ENCODE data around the gene CLCA4.
"Not testable (repeated sequence)": the region's sequence is repeated elsewhere in the genome, so short reads cannot be mapped to it uniquely, and the experiment has no call there.

Gene CLCA4

GRCh38 chr1:86557739-86558138 is 10.9 kb downstream of the CLCA4 start:
- no peak overlapping the region for H3K4me3 Mint-ChIP-seq
- no peaks in the 10 kb centered on the region for H3K27me3 Mint-ChIP-seq (ENCODE audit: low read depth)
- H3K36me3 Mint-ChIP-seq (ENCODE audit: low read depth) = no peaks in the 10 kb centered on the region
- H3K4me1 Mint-ChIP-seq (ENCODE audit: low read depth) = no peaks in the 10 kb centered on the region
- H3K9me3 Mint-ChIP-seq = peaks cover 29% of the 10 kb centered on the region
- no peak overlapping the region for H3K27ac Mint-ChIP-seq

DNA sequence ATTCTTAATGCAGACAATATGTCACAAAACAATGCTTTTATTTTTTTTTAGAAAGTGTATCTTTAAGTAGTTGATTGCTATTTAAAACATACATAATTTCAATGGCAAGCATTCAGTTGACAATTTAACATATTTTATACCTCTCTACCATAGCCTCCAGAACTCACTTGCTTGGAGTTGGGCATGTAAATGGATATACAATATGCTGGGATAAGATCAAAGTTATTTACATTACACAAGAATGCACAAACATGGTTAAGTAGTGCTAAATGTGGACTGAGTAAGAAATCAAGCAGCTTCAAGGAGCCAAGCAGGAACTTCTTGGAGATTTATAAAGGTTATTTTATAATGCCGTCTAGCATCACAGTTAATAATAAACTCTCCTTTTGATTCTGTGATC is 17.0 kb downstream of the CLCA4 start:
- Mint-ChIP-seq H3K4me1 (ENCODE audit: low read depth) (no peaks in the 10 kb centered on the region), H3K27ac (no peak overlapping the region)

DNA sequence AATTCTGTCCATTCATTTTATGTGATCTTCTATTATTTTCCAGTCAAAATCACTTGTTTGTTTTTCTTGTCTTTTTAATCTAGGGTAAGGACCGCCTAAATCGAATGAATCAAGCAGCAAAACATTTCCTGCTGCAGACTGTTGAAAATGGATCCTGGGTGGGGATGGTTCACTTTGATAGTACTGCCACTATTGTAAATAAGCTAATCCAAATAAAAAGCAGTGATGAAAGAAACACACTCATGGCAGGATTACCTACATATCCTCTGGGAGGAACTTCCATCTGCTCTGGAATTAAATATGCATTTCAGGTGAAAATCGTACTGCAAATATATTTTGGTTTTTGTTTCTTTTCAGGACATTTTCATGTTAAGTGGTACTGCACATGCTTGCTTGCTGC is 20.5 kb downstream of the CLCA4 start:
- Mint-ChIP-seq H3K9me3 (no peaks in the 10 kb centered on the region), H3K4me1 (ENCODE audit: low read depth) (no peaks in the 10 kb centered on the region), H3K36me3 (ENCODE audit: low read depth) (no peaks in the 10 kb centered on the region), H3K27ac (no peak overlapping the region), H3K4me3 (no peak overlapping the region), H3K27me3 (ENCODE audit: low read depth) (no peaks in the 10 kb centered on the region)

More for the DNA sequence above, 17.0 kb downstream of the CLCA4 start:
- Mint-ChIP-seq H3K27me3 (ENCODE audit: low read depth) (no peaks in the 10 kb centered on the region), H3K36me3 (ENCODE audit: low read depth) (no peaks in the 10 kb centered on the region), H3K4me3 (no peak overlapping the region), H3K9me3 (peaks cover 6% of the 10 kb centered on the region)

DNA sequence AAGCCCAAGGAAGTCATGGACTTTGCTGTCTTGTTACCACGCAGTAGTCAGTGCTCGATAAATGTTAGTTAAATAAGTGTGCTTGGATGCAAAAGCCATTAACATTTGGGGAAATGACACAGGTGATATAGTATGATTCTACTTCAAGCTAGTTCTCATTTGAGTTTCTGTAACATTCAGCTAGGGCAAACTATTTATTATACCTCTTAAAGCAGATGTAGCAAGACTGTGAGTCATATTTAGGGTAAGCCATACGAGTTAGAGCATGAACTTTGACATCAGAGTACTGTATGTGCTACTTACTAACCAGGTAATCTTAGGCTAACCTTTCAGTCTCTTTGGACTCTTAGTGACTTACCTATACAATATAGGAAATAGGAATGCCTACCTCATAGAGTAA is 21.0 kb downstream of the CLCA4 start:
- H3K4me1 Mint-ChIP-seq (ENCODE audit: low read depth) = no peaks in the 10 kb centered on the region
- no peak overlapping the region for H3K27ac Mint-ChIP-seq
- H3K4me3 Mint-ChIP-seq = no peak overlapping the region
- H3K9me3 Mint-ChIP-seq = no peaks in the 10 kb centered on the region
- no peaks in the 10 kb centered on the region for H3K27me3 Mint-ChIP-seq (ENCODE audit: low read depth)
- H3K36me3 Mint-ChIP-seq (ENCODE audit: low read depth) = no peaks in the 10 kb centered on the region

DNA sequence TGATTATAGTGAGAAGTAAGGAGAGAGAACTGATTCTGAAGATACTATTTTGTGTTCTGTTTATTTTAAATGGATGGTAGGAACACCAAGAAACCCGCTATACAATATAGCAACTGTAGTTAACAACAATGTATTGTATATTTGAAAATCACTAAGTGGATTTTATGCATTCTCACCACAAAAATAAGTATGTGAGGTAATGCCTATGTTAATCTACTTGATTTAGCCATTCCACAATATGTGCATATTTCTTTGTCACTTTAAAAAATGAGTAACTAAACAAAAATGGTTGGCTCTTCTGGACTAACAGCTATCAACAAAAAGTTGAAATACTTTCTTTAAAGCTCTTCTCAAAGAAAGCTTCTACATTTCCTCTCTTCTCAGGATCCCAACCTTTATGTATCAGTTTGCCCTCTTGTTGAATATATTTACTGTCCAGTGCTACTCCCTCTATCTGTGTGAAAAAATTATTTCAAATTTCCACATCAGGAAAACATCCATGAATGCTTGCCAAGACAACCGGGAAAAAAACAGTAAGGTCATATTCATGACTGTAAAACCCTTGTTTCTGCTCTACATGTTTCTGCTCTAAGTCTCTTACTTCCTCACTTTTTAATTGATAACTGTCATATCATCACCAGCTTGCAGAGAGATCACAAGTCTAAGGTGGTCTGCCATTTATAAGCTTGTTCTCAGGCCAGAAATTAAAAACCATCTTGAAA is 27.0 kb downstream of the CLCA4 start:
- peaks cover 10% of the 10 kb centered on the region for H3K27me3 Mint-ChIP-seq (ENCODE audit: low read depth)
- H3K36me3 Mint-ChIP-seq (ENCODE audit: low read depth) = no peaks in the 10 kb centered on the region
- H3K4me3 Mint-ChIP-seq = no peak overlapping the region
- no peaks in the 10 kb centered on the region for H3K4me1 Mint-ChIP-seq (ENCODE audit: low read depth)
- no peaks in the 10 kb centered on the region for H3K9me3 Mint-ChIP-seq
- no peak overlapping the region for H3K27ac Mint-ChIP-seq

- H3K36me3 Mint-ChIP-seq (ENCODE audit: low read depth) = no peaks in the 10 kb centered on the region
- no peak overlapping the region for H3K27ac Mint-ChIP-seq
- no peaks in the 10 kb centered on the region for H3K27me3 Mint-ChIP-seq (ENCODE audit: low read depth)
- H3K4me3 Mint-ChIP-seq = no peak overlapping the region
- no peaks in the 10 kb centered on the region for H3K9me3 Mint-ChIP-seq
- no peaks in the 10 kb centered on the region for H3K4me1 Mint-ChIP-seq (ENCODE audit: low read depth)
These were observed 34.4 kb downstream of the CLCA4 start for GRCh38 chr1:86581231-86581630.

DNA sequence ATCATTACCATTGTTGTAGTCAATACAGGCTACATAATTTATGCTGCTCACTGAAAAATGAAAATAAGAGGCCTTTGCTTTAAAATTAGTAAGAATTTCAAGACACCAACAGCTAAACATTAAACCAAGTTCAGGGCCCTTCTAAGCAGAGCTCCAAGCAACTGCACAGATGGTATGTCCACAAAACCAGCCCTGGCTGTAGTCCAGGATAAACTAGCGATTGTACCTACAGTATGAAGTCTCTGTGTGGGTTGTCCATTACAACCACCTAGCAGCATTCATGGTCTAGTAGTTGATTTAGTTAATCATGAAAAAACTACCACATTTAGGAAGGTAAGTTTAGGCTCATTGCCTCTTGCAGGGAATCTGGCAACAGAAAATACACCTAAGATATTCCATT is 35.3 kb downstream of the CLCA4 start:
- H3K9me3 Mint-ChIP-seq = no peaks in the 10 kb centered on the region
- no peak overlapping the region for H3K27ac Mint-ChIP-seq
- no peak overlapping the region for H3K4me3 Mint-ChIP-seq
- H3K27me3 Mint-ChIP-seq (ENCODE audit: low read depth) = no peaks in the 10 kb centered on the region
- no peaks in the 10 kb centered on the region for H3K36me3 Mint-ChIP-seq (ENCODE audit: low read depth)
- no peaks in the 10 kb centered on the region for H3K4me1 Mint-ChIP-seq (ENCODE audit: low read depth)

- H3K4me3 Mint-ChIP-seq = no peak overlapping the region
- no peak overlapping the region for H3K27ac Mint-ChIP-seq
- peaks cover 4% of the 10 kb centered on the region for H3K27me3 Mint-ChIP-seq (ENCODE audit: low read depth)
- no peaks in the 10 kb centered on the region for H3K4me1 Mint-ChIP-seq (ENCODE audit: low read depth)
- no peaks in the 10 kb centered on the region for H3K36me3 Mint-ChIP-seq (ENCODE audit: low read depth)
- no peaks in the 10 kb centered on the region for H3K9me3 Mint-ChIP-seq
These were observed 36.2 kb downstream of the CLCA4 start for GRCh38 chr1:86583032-86583431.

GRCh38 chr1:86583593-86583992 is 36.7 kb downstream of the CLCA4 start:
- Mint-ChIP-seq H3K36me3 (ENCODE audit: low read depth) (no peaks in the 10 kb centered on the region), H3K27ac (no peak overlapping the region), H3K4me3 (no peak overlapping the region), H3K27me3 (ENCODE audit: low read depth) (peaks cover 4% of the 10 kb centered on the region), H3K9me3 (no peaks in the 10 kb centered on the region), H3K4me1 (ENCODE audit: low read depth) (no peaks in the 10 kb centered on the region)

GRCh38 chr1:86594284-86594770 is 47.4 kb downstream of the CLCA4 start:
- Mint-ChIP-seq H3K9me3 (peaks cover 6% of the 10 kb centered on the region), H3K36me3 (ENCODE audit: low read depth) (no peaks in the 10 kb centered on the region), H3K4me3 (no peak overlapping the region), H3K27me3 (ENCODE audit: low read depth) (no peaks in the 10 kb centered on the region), H3K27ac (no peak overlapping the region), H3K4me1 (ENCODE audit: low read depth) (no peaks in the 10 kb centered on the region)

GRCh38 chr1:86596224-86596623 is 49.3 kb downstream of the CLCA4 start:
- Mint-ChIP-seq H3K4me1 (ENCODE audit: low read depth) (no peaks in the 10 kb centered on the region), H3K27me3 (ENCODE audit: low read depth) (no peaks in the 10 kb centered on the region), H3K27ac (no peak overlapping the region), H3K4me3 (no peak overlapping the region), H3K36me3 (ENCODE audit: low read depth) (no peaks in the 10 kb centered on the region), H3K9me3 (peaks cover 6% of the 10 kb centered on the region)

GRCh38 chr1:86596741-86597290 is 49.9 kb downstream of the CLCA4 start:
- Mint-ChIP-seq H3K36me3 (ENCODE audit: low read depth) (no peaks in the 10 kb centered on the region), H3K4me3 (no peak overlapping the region)

DNA sequence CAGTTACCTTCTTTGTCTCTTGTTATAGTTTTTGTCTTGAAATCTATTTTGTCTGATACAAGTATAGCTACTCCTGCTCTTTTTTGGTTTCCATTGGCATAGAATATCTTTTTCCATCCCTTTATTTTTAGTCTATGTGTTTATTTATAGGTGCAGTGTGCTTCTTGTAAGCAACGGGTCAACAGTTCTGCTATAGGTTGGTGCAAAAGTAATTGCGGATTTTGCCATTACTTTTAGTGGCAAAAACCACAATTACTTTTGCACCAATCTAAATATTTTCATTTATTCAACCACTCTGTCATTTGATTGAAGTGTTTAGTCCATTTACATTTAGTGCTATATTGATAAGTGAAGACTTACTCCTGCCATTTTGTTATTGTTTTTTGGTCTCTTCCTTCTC is 59.2 kb downstream of the CLCA4 start:
- not testable (repeated sequence) for H3K4me1 Mint-ChIP-seq (ENCODE audit: low read depth); H3K36me3 Mint-ChIP-seq (ENCODE audit: low read depth); H3K4me3 Mint-ChIP-seq; H3K27ac Mint-ChIP-seq; H3K27me3 Mint-ChIP-seq (ENCODE audit: low read depth); H3K9me3 Mint-ChIP-seq

More at GRCh38 chr1:86596741-86597290, 49.9 kb downstream of the CLCA4 start:
- no peaks in the 10 kb centered on the region for H3K4me1 Mint-ChIP-seq (ENCODE audit: low read depth)
- no peaks in the 10 kb centered on the region for H3K27me3 Mint-ChIP-seq (ENCODE audit: low read depth)
- H3K27ac Mint-ChIP-seq = no peak overlapping the region
- peaks cover 6% of the 10 kb centered on the region for H3K9me3 Mint-ChIP-seq

DNA sequence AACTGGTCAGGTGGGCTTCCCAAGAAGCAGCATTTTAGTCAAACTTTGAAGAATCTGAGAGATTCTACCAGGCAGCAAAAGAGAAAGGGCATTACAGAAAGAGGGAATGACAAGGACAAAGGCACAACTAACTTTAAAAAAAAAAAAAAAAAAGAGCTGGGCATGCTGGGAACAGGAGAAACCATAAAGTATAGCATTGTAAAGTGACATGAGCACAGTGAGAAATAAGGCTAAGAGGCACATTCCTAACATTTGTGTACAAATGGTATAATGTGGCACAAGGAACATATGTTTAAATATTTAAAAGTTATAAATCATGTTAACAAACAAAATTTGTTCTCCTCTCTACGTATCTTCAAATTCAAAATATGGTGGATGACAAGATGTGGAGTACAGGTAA is 69.6 kb downstream of the CLCA4 start:
- Mint-ChIP-seq H3K4me1 (ENCODE audit: low read depth) (peaks cover 2% of the 10 kb centered on the region), H3K4me3 (no peak overlapping the region), H3K27ac (no peak overlapping the region), H3K27me3 (ENCODE audit: low read depth) (no peaks in the 10 kb centered on the region), H3K36me3 (ENCODE audit: low read depth) (no peaks in the 10 kb centered on the region), H3K9me3 (peaks cover 11% of the 10 kb centered on the region)

DNA sequence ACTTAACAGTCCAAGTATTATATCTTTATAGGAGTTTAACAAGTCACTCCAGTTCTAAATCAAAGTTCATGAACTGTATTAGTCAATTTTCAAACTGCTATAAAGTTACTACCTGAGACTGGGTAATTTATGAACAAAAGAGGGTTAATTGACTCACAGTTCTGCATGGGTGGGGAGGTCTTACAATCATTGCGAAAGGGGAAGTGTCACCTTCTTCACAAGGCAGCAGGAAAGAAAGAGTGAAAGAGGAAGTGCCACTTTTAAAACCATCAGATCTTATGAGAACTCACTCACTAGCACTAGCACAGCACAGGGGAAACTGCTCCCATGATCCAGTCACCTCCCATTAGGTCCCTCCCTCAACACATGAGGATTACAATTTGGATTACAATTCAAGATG is 70.0 kb downstream of the CLCA4 start:
- H3K4me1 Mint-ChIP-seq (ENCODE audit: low read depth) = peaks cover 2% of the 10 kb centered on the region
- no peak overlapping the region for H3K4me3 Mint-ChIP-seq
- H3K27ac Mint-ChIP-seq = no peak overlapping the region
- no peaks in the 10 kb centered on the region for H3K36me3 Mint-ChIP-seq (ENCODE audit: low read depth)
- peaks cover 11% of the 10 kb centered on the region for H3K9me3 Mint-ChIP-seq
- H3K27me3 Mint-ChIP-seq (ENCODE audit: low read depth) = no peaks in the 10 kb centered on the region

Data from T-helper 1 cell treated with Interleukin-12 subunit alpha and Interleukin-12 subunit beta and Interleukin-4 antibody, amounts not matched to agents 30 μg/mL and 1 μg/mL, for 36 hours (primary cell).